GM12891 (cell line): ENCODE results near the gene POLN.

Source experiments
- PAX5 ChIP-seq: IDR thresholded peaks from 2 replicates; pipeline ENCODE4 v1.6.1; 2011; ENCODE audit warnings: low read length, moderate library complexity, mild to moderate bottlenecking; ENCODE audit not compliant: insufficient read depth, severe bottlenecking
- POLR2A ChIP-seq: IDR thresholded peaks from 2 replicates; pipeline ENCODE4 v1.6.1; 2011; ENCODE audit warnings: low read depth, low read length, control low read depth
- POLR2AphosphoS5 ChIP-seq: IDR thresholded peaks from 2 replicates; pipeline ENCODE4 v1.6.1; 2011; ENCODE audit warnings: low read depth, low read length, control low read depth
- POU2F2 ChIP-seq: IDR thresholded peaks from 2 replicates; pipeline ENCODE4 v1.6.1; 2011; ENCODE audit warnings: low read depth, mild to moderate bottlenecking, control low read depth, low read length, moderate library complexity
- TAF1 ChIP-seq: IDR thresholded peaks from 2 replicates; pipeline ENCODE4 v1.6.1; 2011; ENCODE audit warnings: low read depth, low read length, control low read depth

GRCh38 chr4:2105559-2105958, 136.4 kb downstream of the POLN start:
- no peak for TF ChIP-seq POLR2A
- TF ChIP-seq POLR2AphosphoS5, result no peak
- TF ChIP-seq TAF1, result no peak
- TF ChIP-seq PAX5, result no peak
- no peak for TF ChIP-seq POU2F2
